ENCODE measurements around the gene CDK8.
"Not testable (repeated sequence)": the region's sequence is repeated elsewhere in the genome, so short reads cannot be mapped to it uniquely, and the experiment has no call there.

The CDK8 gene

GRCh38 chr13:26299168-26299750 is 45.3 kb downstream of the CDK8 start:
- TF ChIP-seq CTCF (IDR thresholded peaks at IDR 0.05) (no peak), ZFX (IDR thresholded peaks at IDR 0.05; ENCODE audit: borderline replicate concordance) (no peak)
- no peak overlapping the region for H3K27ac ChIP-seq

- TF ChIP-seq CTCF (IDR thresholded peaks at IDR 0.05), result no peak
- no peak for TF ChIP-seq ZFX (IDR thresholded peaks at IDR 0.05; ENCODE audit: borderline replicate concordance)
- no peak overlapping the region for H3K27ac ChIP-seq
These were observed 46.2 kb downstream of the CDK8 start for GRCh38 chr13:26300140-26300539.

- TF ChIP-seq CTCF (IDR thresholded peaks at IDR 0.05) (no peak), ZFX (IDR thresholded peaks at IDR 0.05; ENCODE audit: borderline replicate concordance) (no peak)
- H3K27ac ChIP-seq, result no peak overlapping the region
These were observed 51.7 kb downstream of the CDK8 start for GRCh38 chr13:26305676-26306075.

GRCh38 chr13:26307701-26308100 is 53.8 kb downstream of the CDK8 start:
- no peak overlapping the region for H3K27ac ChIP-seq
- TF ChIP-seq CTCF (IDR thresholded peaks at IDR 0.05), result no peak
- TF ChIP-seq ZFX (IDR thresholded peaks at IDR 0.05; ENCODE audit: borderline replicate concordance), result no peak

- no peak overlapping the region for H3K27ac ChIP-seq
- TF ChIP-seq ZFX (IDR thresholded peaks at IDR 0.05; ENCODE audit: borderline replicate concordance), result no peak
These were observed 54.3 kb downstream of the CDK8 start for GRCh38 chr13:26308250-26308649.

GRCh38 chr13:26308836-26309235 is 54.9 kb downstream of the CDK8 start:
- H3K27ac ChIP-seq, result no peak overlapping the region
- TF ChIP-seq CTCF (IDR thresholded peaks at IDR 0.05), result no peak
- no peak for TF ChIP-seq ZFX (IDR thresholded peaks at IDR 0.05; ENCODE audit: borderline replicate concordance)

- TF ChIP-seq ZFX (IDR thresholded peaks at IDR 0.05; ENCODE audit: borderline replicate concordance) (no peak), CTCF (IDR thresholded peaks at IDR 0.05) (no peak)
- H3K27ac ChIP-seq, result no peak overlapping the region
These were observed 56.1 kb downstream of the CDK8 start for GRCh38 chr13:26310003-26310402.

GRCh38 chr13:26310470-26310869 is 56.5 kb downstream of the CDK8 start:
- H3K27ac ChIP-seq, result no peak overlapping the region

GRCh38 chr13:26312019-26312418 is 58.1 kb downstream of the CDK8 start:
- H3K27ac ChIP-seq, result not testable (repeated sequence)

More at GRCh38 chr13:26310470-26310869, 56.5 kb downstream of the CDK8 start:
- no peak for TF ChIP-seq ZFX (IDR thresholded peaks at IDR 0.05; ENCODE audit: borderline replicate concordance)
- no peak for TF ChIP-seq CTCF (IDR thresholded peaks at IDR 0.05)

- H3K27ac ChIP-seq, result not testable (repeated sequence)
These were observed 62.2 kb downstream of the CDK8 start for GRCh38 chr13:26316095-26316494.

All from 22Rv1 (cell line).